Osteoblast (primary cell): ENCODE results near the gene NAPEPLD. TPM values are rescaled to one million over a fixed set of nuclear protein-coding genes. Genes with fewer than 3 reads are reported as not detected.

Source experiments
- DNase-seq: peaks from one replicate; pipeline ENCODE4 v3.0.0; 2011; ENCODE audit warnings: low spot score, mixed read lengths; ENCODE audit not compliant: insufficient read length; ENCODE audit errors: missing footprints
- H2AFZ ChIP-seq: 2 replicates; pipeline ENCODE4 v1.6.0; 2011; ENCODE audit warnings: mild to moderate bottlenecking, low read length
- H3K27ac ChIP-seq: 2 replicates; pipeline ENCODE4 v1.5.1; 2011; ENCODE audit warnings: mild to moderate bottlenecking, low read depth, low read length, moderate library complexity
- H3K27me3 ChIP-seq: 2 replicates; pipeline ENCODE4 v1.6.0; 2012; ENCODE audit warnings: mild to moderate bottlenecking, control low read depth, inconsistent platforms, low read length, moderate library complexity; ENCODE audit not compliant: insufficient read depth
- H3K36me3 ChIP-seq: 2 replicates; pipeline ENCODE4 v1.5.1; 2011; ENCODE audit warnings: mild to moderate bottlenecking, low read length, control low read depth, moderate library complexity; ENCODE audit not compliant: insufficient read depth
- H3K4me1 ChIP-seq: 2 replicates; pipeline ENCODE4 v1.5.1; 2011; ENCODE audit warnings: mild to moderate bottlenecking, low read length, control low read depth, moderate library complexity; ENCODE audit not compliant: insufficient read depth
- H3K4me2 ChIP-seq: 2 replicates; pipeline ENCODE4 v1.6.0; 2011; ENCODE audit warnings: mild to moderate bottlenecking, low read length; ENCODE audit not compliant: insufficient read depth
- H3K4me3 ChIP-seq: fragments of 200-600 bp; sonication (generic); 3 replicates; pipeline ENCODE4 v1.5.1; 2012; ENCODE audit warnings: mild to moderate bottlenecking, low read length, inconsistent platforms; ENCODE audit not compliant: insufficient read depth
- H3K79me2 ChIP-seq: 2 replicates; pipeline ENCODE4 v1.6.0; 2012; ENCODE audit warnings: mild to moderate bottlenecking, low read length, control low read depth, inconsistent platforms; ENCODE audit not compliant: insufficient read depth
- H3K9me3 ChIP-seq: 2 replicates; pipeline ENCODE4 v1.5.1; 2011; ENCODE audit warnings: low read depth, low read length, control low read depth
- H4K20me1 ChIP-seq: 2 replicates; pipeline ENCODE4 v1.6.0; 2012; ENCODE audit warnings: mild to moderate bottlenecking, low read length, control low read depth; ENCODE audit not compliant: insufficient read depth
- CTCF ChIP-seq: IDR thresholded peaks from 2 replicates; pipeline ENCODE4 v1.5.1; 2011; ENCODE audit warnings: mild to moderate bottlenecking, low read depth, low read length, moderate library complexity; ENCODE audit errors: extremely low read depth
- total RNA-seq: library from RNA; depleted of rRNA; stranded (reverse); fragments of >200 nt; gene quantifications from 2 replicates; pipeline ENCODE4 v1.2.3, GENCODE V29; 2012

The NAPEPLD gene
- total RNA-seq, 1 donor, result 10.1 TPM

- Histone ChIP-seq H3K27ac (peak overlapping the region; percentile 84), H3K9me3 (no peaks in the 10 kb centered on the region), H3K36me3 (no peaks in the 10 kb centered on the region), H3K79me2 (peaks cover 47% of the 10 kb centered on the region), H3K4me1 (peaks cover 14% of the 10 kb centered on the region), H3K4me2 (peak overlapping the region; percentile 93), H4K20me1 (peaks cover 9% of the 10 kb centered on the region), H3K4me3 (peak overlapping the region; percentile 97), H3K27me3 (no peaks in the 10 kb centered on the region), H2AFZ (peak overlapping the region; percentile 95)
- peak; percentile 92 for DNase-seq
- no peak for TF ChIP-seq CTCF
Observed at GRCh38 chr7:103075337-103075918, 73.5 kb downstream of the NAPEPLD start.

- DNase-seq, result peak; percentile 98
- Histone ChIP-seq H4K20me1 (peaks cover 9% of the 10 kb centered on the region), H3K27ac (peak within 1 kb of the TSS; percentile 84), H3K36me3 (no peaks in the 10 kb centered on the region), H3K79me2 (peaks cover 40% of the 10 kb centered on the region), H3K4me1 (peaks cover 14% of the 10 kb centered on the region), H3K4me2 (peak within 1 kb of the TSS; percentile 93), H3K27me3 (no peaks in the 10 kb centered on the region), H3K4me3 (peak within 1 kb of the TSS; percentile 97), H3K9me3 (no peaks in the 10 kb centered on the region), H2AFZ (peak within 1 kb of the TSS; percentile 99)
- peak; percentile 5 for TF ChIP-seq CTCF
Observed at GRCh38 chr7:103074519-103075336, 74.2 kb downstream of the NAPEPLD start, which contains the start of the genes ARMC10 and FBXL13. Gene ARMC10, plus strand, starts transcription at chr7:103075140. Its CDS starts 133 bp downstream, at chr7:103075273. Gene FBXL13, minus strand, starts transcription at chr7:103074796.

- Histone ChIP-seq H3K9me3 (no peaks in the 10 kb centered on the region), H3K4me1 (peaks cover 14% of the 10 kb centered on the region), H3K4me3 (peak overlapping the region; percentile 97), H4K20me1 (peaks cover 9% of the 10 kb centered on the region), H2AFZ (peak overlapping the region; percentile 99), H3K27me3 (no peaks in the 10 kb centered on the region), H3K36me3 (no peaks in the 10 kb centered on the region), H3K27ac (peak overlapping the region; percentile 84), H3K79me2 (peaks cover 35% of the 10 kb centered on the region), H3K4me2 (peak overlapping the region; percentile 93)
- no peak for TF ChIP-seq CTCF
- DNase-seq, result peak; percentile 74
Observed at GRCh38 chr7:103073989-103074518, 74.8 kb downstream of the NAPEPLD start.

DNA sequence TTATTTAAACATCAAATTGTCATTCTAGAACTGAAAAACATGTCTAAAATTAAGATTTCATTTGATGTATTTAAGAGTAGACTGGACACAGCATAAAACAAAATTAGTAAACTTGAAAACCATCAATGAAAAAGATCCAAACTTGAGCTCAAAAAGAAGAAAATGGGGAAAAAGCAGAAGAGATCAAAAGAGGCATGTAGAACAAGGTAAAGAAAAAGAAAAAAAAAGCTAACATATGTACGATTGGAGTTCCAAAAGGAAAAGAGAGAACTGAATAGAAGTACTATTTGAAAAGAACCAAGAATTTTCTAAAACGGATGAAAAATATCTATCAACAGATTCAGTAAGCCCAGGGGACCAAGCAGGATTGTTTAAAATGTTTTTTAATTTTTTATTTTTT lies 77.9 kb downstream of the NAPEPLD start:
- H4K20me1 ChIP-seq, result peaks cover 2% of the 10 kb centered on the region
- no peak overlapping the region for H3K4me2 ChIP-seq
- H3K4me3 ChIP-seq, result no peak overlapping the region
- no peak for DNase-seq
- TF ChIP-seq CTCF, result no peak
- H2AFZ ChIP-seq, result no peak overlapping the region
- no peak overlapping the region for H3K27ac ChIP-seq
- H3K9me3 ChIP-seq, result no peaks in the 10 kb centered on the region
- H3K36me3 ChIP-seq, result no peaks in the 10 kb centered on the region
- H3K27me3 ChIP-seq, result no peaks in the 10 kb centered on the region
- H3K4me1 ChIP-seq, result peaks cover 9% of the 10 kb centered on the region
- H3K79me2 ChIP-seq, result peaks cover 6% of the 10 kb centered on the region
